Measurements from ENCODE around the gene OTUD1. TPM values are rescaled to one million over a fixed set of nuclear protein-coding genes. Genes with fewer than 3 reads are reported as not detected.
"Not testable (repeated sequence)": the region's sequence is repeated elsewhere in the genome, so short reads cannot be mapped to it uniquely, and the experiment has no call there.

Gene OTUD1, protein sequence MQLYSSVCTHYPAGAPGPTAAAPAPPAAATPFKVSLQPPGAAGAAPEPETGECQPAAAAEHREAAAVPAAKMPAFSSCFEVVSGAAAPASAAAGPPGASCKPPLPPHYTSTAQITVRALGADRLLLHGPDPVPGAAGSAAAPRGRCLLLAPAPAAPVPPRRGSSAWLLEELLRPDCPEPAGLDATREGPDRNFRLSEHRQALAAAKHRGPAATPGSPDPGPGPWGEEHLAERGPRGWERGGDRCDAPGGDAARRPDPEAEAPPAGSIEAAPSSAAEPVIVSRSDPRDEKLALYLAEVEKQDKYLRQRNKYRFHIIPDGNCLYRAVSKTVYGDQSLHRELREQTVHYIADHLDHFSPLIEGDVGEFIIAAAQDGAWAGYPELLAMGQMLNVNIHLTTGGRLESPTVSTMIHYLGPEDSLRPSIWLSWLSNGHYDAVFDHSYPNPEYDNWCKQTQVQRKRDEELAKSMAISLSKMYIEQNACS
- 10 to 100 TPM; 13.3 to 23.9 (median 19.9) TPM for total RNA-seq
- polyA plus RNA-seq, result 10 to 100 TPM; 14.5 to 16.3 TPM
- long read RNA-seq, donor 1, partial matches to known transcripts, result 0 of 3 reads
- long read RNA-seq, donor 1, other reads (novel, unspliced or antisense), result 0 of 3 reads
- long read RNA-seq, donor 2, transcript OTUD1-201 (1 exons, 2,933 nt), result major isoform, 41 of 41 reads
- long read RNA-seq, donor 2, partial matches to known transcripts, result 0 of 41 reads
- long read RNA-seq, donor 2, other reads (novel, unspliced or antisense), result 0 of 41 reads
- long read RNA-seq, donor 3, transcript OTUD1-201 (1 exons, 2,933 nt), result major isoform, 114 of 114 reads
- long read RNA-seq, donor 3, partial matches to known transcripts, result 0 of 114 reads
- long read RNA-seq, donor 3, other reads (novel, unspliced or antisense), result 0 of 114 reads

DNA sequence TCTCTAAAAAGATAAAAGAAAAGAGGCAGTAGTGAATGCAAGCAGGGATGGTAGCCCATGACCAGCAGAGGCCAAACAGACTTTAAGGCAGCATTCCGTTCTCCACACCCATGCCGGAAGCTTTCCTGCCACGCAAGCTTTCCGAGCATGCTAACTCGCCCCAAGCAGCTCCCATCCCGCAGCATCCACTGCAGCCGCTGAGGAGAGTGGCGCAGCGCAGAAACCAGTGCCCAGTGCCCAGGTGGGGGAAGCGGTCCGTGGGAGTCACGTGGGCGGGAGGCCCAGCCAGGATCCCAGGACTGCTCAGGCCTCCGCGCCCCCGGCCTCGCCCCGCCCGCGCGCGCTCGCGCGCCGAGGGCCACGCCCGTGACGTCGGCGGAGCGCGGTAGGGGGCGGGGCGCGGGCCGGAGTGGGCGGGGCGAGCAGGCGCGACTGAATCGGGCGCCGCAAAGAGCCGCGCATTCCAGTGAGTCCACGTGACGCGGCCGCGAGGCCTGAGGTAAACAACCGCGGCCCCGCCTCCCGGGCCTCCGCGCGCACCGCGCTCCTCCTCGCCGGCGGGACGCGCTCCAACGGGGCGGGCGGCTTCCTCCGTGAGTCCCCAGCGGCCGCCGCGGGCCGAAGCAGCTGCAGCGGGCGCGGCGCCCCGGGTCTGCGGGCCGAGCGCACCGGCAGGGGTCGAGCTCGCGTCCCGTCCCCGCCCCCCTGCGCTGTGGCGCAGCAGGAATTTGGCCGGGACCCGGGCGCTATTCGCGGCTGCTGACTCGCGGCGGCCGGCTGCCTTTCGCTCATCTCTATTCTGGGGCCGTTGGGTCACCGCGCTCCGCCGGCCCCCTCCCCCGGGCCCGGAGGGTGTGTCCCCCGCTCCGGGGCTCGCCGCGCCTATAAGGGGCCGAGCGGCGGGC, at the start of gene OTUD1:
Gene OTUD1 (plus strand): TSS at position 529 of the 905 bp plus-strand sequence. CDS start 383 bp downstream, outside the sequence.
- Histone ChIP-seq H3K27me3 (no peaks in the 10 kb centered on the region), H3K9me3 (no peaks in the 10 kb centered on the region), H3K4me3 (peak within 1 kb of the TSS; percentile 60), H3K27ac (peak within 1 kb of the TSS; percentile 89 to 94), H3K36me3 (no peaks in the 10 kb centered on the region), H3K4me1 (ENCODE audit: insufficient read depth) (peaks cover 5% of the 10 kb centered on the region)
- intact Hi-C loops (cut with DNase I), result loop anchor here in 1 of 4 donors (10.0 kb wide), 1 partner anchor 94 kb away; the partner anchor contains the start of gene C10orf67
- peak; percentile 95 to 98 (median 97) for DNase-seq
- TF ChIP-seq POLR2A (IDR thresholded peaks at IDR 0.05) (peak; percentile 61), EP300 (IDR thresholded peaks at IDR 0.05) (no peak)
- TF ChIP-seq, protein P1, sequence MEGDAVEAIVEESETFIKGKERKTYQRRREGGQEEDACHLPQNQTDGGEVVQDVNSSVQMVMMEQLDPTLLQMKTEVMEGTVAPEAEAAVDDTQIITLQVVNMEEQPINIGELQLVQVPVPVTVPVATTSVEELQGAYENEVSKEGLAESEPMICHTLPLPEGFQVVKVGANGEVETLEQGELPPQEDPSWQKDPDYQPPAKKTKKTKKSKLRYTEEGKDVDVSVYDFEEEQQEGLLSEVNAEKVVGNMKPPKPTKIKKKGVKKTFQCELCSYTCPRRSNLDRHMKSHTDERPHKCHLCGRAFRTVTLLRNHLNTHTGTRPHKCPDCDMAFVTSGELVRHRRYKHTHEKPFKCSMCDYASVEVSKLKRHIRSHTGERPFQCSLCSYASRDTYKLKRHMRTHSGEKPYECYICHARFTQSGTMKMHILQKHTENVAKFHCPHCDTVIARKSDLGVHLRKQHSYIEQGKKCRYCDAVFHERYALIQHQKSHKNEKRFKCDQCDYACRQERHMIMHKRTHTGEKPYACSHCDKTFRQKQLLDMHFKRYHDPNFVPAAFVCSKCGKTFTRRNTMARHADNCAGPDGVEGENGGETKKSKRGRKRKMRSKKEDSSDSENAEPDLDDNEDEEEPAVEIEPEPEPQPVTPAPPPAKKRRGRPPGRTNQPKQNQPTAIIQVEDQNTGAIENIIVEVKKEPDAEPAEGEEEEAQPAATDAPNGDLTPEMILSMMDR (IDR thresholded peaks at IDR 0.05), result peak; percentile 8 to 17 (median 11)
- WGBS, 3 donors, result 0 to 2% (median 1%) methylated on average over 21 to 115 of the region's 115 CpGs

DNA sequence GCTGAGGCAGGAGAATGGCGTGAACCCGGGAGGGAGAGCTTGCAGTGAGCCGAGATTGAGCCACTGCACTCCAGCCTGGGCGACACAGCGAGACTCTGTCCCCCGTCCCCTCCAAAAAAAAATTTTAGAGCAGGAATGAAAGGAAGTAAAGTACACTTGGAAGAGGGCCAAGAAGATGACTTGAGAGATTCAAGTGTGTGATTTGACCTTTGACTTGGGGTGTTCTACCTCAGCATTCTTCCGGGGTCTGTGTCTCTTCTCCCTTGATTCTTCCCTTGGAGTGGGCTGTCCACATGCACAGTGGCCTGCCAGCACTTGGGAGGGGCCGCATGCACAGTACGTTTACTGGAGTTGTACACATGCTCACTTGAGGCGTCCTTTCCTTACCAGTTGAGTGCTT, 48.5 kb upstream of the OTUD1 start:
- H3K36me3 ChIP-seq; H3K4me1 ChIP-seq (ENCODE audit: insufficient read depth); H3K27me3 ChIP-seq; DNase-seq; intact Hi-C loops (cut with DNase I); H3K4me3 ChIP-seq; H3K27ac ChIP-seq; H3K9me3 ChIP-seq: not testable (repeated sequence)
- WGBS, 3 donors, result 86 to 90% (median 89%) methylated on average over 10 of the region's 10 CpGs

DNA sequence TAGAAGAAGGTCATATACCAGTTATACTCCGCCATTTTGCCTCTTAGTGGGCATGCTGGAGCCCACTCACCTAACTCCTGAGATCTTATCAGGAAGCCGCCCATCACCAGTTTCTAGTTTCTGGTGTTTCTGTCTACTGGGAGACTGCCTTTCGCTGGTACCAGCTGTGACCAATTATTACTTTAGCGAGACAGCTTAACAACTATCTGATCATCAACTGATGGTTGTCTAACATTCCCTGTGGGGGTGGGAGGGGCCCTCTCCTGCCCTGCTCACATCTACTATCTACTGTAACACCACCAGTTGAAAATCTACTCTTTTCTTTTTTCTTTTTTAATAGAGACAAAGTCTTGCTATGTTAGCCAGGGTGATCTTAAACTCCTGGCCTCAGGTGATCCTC, 48.1 kb upstream of the OTUD1 start:
- Histone ChIP-seq H3K36me3 (no peaks in the 10 kb centered on the region), H3K27ac (no peak overlapping the region), H3K4me1 (ENCODE audit: insufficient read depth) (no peaks in the 10 kb centered on the region), H3K4me3 (no peak overlapping the region), H3K9me3 (no peaks in the 10 kb centered on the region), H3K27me3 (no peaks in the 10 kb centered on the region)
- WGBS, 3 donors, result 87 to 89% (median 87%) methylated on average over 4 of the region's 4 CpGs
- DNase-seq, result no peak
- intact Hi-C loops (cut with DNase I), result no loop called here
- TF ChIP-seq EP300 (IDR thresholded peaks at IDR 0.05) (no peak), POLR2A (IDR thresholded peaks at IDR 0.05) (no peak)
- TF ChIP-seq, protein P1 (IDR thresholded peaks at IDR 0.05), result no peak

DNA sequence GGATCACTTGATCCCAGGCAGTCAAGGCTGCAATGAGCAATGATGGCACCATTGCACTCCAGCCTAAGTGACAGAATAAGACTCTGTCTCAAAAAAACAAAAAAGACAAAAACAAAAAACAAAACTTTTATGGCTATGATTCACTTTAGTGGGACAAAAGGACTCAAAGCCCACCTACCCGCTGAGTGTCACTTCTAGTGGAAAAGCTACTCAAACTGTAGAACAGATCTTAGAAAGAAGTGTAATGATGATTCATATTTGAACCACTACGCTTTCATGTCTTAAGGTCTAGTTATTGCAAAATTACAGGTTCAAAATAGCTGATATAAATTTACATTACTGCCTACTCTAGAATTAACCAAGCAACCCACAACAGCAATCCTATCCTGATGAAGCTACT, 47.1 kb upstream of the OTUD1 start:
- no peak overlapping the region for H3K27ac ChIP-seq
- H3K4me3 ChIP-seq, result no peak overlapping the region
- no peaks in the 10 kb centered on the region for H3K4me1 ChIP-seq (ENCODE audit: insufficient read depth)
- no peaks in the 10 kb centered on the region for H3K36me3 ChIP-seq
- no peaks in the 10 kb centered on the region for H3K9me3 ChIP-seq
- intact Hi-C loops (cut with DNase I), result no loop called here
- no peaks in the 10 kb centered on the region for H3K27me3 ChIP-seq
- DNase-seq, result no peak
- no peak for TF ChIP-seq EP300 (IDR thresholded peaks at IDR 0.05)
- TF ChIP-seq, protein P1 (IDR thresholded peaks at IDR 0.05), result no peak
- TF ChIP-seq POLR2A (IDR thresholded peaks at IDR 0.05), result no peak
- 72 to 91% (median 87%) methylated on average over 2 of the region's 2 CpGs for WGBS, 3 donors
